A549 (cell line): Measurements from ENCODE around the gene PIBF1. TPM values are rescaled to one million over a fixed set of nuclear protein-coding genes. Genes with fewer than 3 reads are reported as not detected.
"Not testable (repeated sequence)": the region's sequence is repeated elsewhere in the genome, so short reads cannot be mapped to it uniquely, and the experiment has no call there.

Source experiments
- ATAC-seq, 2 experiments: fragments of 200-7000 bp in 1 of 2; fragments of >200 bp in 1 of 2; cut with Nextera tagmentation in 1 of 2; cut with Tn5 transposase in 1 of 2; 3 replicates each; pipeline versions ENCODE4 v1.8.0 to v1.9.1; 2018 to 2020; ENCODE audit warnings: mild to moderate bottlenecking in 1 of 2, moderate library complexity in 1 of 2
- CTCF ChIA-PET: fragments of 300-600 bp; sonication (Branson Sonifier 250); formaldehyde crosslinking; extraction: SDS; loops from one replicate; lab custom pipeline; 2021; ENCODE audit warnings: antibody characterized with exemption, inconsistent platforms; lab: Yijun Ruan, JAX
- POLR2A ChIA-PET: fragments of 350-600 bp; formaldehyde crosslinking; extraction: SDS; loops from one replicate; lab custom pipeline; 2021; ENCODE audit warnings: antibody characterized with exemption, inconsistent platforms; lab: Yijun Ruan, JAX
- DNase-seq, 2 experiments: peaks; one replicate each; pipeline versions ENCODE4 v3.0.0 to v3.0.0-alpha.2; 2011 to 2016; ENCODE audit warnings: low read depth in 1 of 2, low spot score in 1 of 2
- FAIRE-seq: peaks from 2 replicates; lab custom pipeline; 2011; peaks lifted over from hg19 to GRCh38; lab: Jason Lieb, UNC
- H3K27ac ChIP-seq, 2 experiments: fragments of >200 bp; sonication (Bioruptor Twin); formaldehyde crosslinking; 3 replicates each; pipeline ENCODE4 v1.5.1; 2016 to 2017
- H3K4me1 ChIP-seq: fragments of >200 bp; sonication (Bioruptor Twin); formaldehyde crosslinking; 3 replicates; pipeline ENCODE4 v1.6.1; 2016
- H3K4me2 ChIP-seq: fragments of >200 bp; sonication (Bioruptor Twin); formaldehyde crosslinking; 3 replicates; pipeline ENCODE4 v1.6.1; 2016
- H3K4me3 ChIP-seq: fragments of >200 bp; sonication (Bioruptor Twin); formaldehyde crosslinking; 3 replicates; pipeline ENCODE4 v1.5.1; 2016
- H3K9me3 ChIP-seq: fragments of >200 bp; sonication (Bioruptor Twin); formaldehyde crosslinking; 3 replicates; pipeline ENCODE4 v1.6.1; 2016
- CBX8 ChIP-seq: fragments of 200-600 bp; sonication (generic); IDR thresholded peaks from 2 replicates; pipeline ENCODE4 v1.6.1; 2016
- CEBPB ChIP-seq, 2 experiments: fragments of >200 bp in 1 of 2; sonication (Bioruptor Twin) in 1 of 2; formaldehyde crosslinking in 1 of 2; IDR thresholded peaks; 2 replicates each; pipeline ENCODE4 v1.6.1; 2012 to 2016
- EHMT2 ChIP-seq: fragments of 200-600 bp; sonication (generic); IDR thresholded peaks from 2 replicates; pipeline ENCODE4 v1.6.1; 2016; ENCODE audit warnings: antibody characterized with exemption, low read depth, mild to moderate bottlenecking, moderate library complexity
- FOSB ChIP-seq: fragments of 250-450 bp; sonication (Bioruptor Pico); IDR thresholded peaks from 2 replicates; pipeline ENCODE4 v1.5.0; 2020; ENCODE audit warnings: mild to moderate bottlenecking, moderate library complexity
- FOXS1 ChIP-seq: fragments of 250-450 bp; sonication (Bioruptor Pico); IDR thresholded peaks from 2 replicates; pipeline ENCODE4 v1.5.0; 2020; ENCODE audit warnings: mild to moderate bottlenecking, moderate library complexity
- HMGXB4 ChIP-seq: fragments of 250-450 bp; sonication (Bioruptor Pico); IDR thresholded peaks from 2 replicates; pipeline ENCODE4 v1.5.0; 2021; ENCODE audit warnings: mild to moderate bottlenecking, moderate library complexity, borderline replicate concordance
- HOXB5 ChIP-seq: fragments of 250-450 bp; sonication (Bioruptor Pico); IDR thresholded peaks from 2 replicates; pipeline ENCODE4 v1.5.0; 2020; ENCODE audit warnings: mild to moderate bottlenecking, moderate library complexity
- JUNB ChIP-seq: fragments of >200 bp; sonication (Bioruptor Twin); formaldehyde crosslinking; IDR thresholded peaks from 2 replicates; pipeline ENCODE4 v1.6.1; 2016
- KDM1A ChIP-seq: fragments of 200-600 bp; sonication (generic); IDR thresholded peaks from 2 replicates; pipeline ENCODE4 v1.6.1; 2016; ENCODE audit warnings: low read depth, mild to moderate bottlenecking
- MAZ ChIP-seq: fragments of 150-350 bp; IDR thresholded peaks from 2 replicates; pipeline ENCODE4 v1.6.1; 2014; ENCODE audit warnings: antibody characterized with exemption, low read depth, low read length, borderline replicate concordance
- NR3C1 ChIP-seq: fragments of >200 bp; sonication (Bioruptor Twin); formaldehyde crosslinking; IDR thresholded peaks from 3 replicates; pipeline ENCODE4 v1.6.1; 2017
- PHF8 ChIP-seq: fragments of 200-600 bp; sonication (generic); IDR thresholded peaks from 2 replicates; pipeline ENCODE4 v1.6.1; 2016; ENCODE audit warnings: low read depth, mild to moderate bottlenecking, antibody characterized with exemption, moderate library complexity, borderline replicate concordance
- RARB ChIP-seq: fragments of 250-450 bp; sonication (Bioruptor Pico); IDR thresholded peaks from 2 replicates; pipeline ENCODE4 v1.8.0; 2021; ENCODE audit warnings: mild to moderate bottlenecking, moderate library complexity
- RCOR1 ChIP-seq: fragments of 150-350 bp; IDR thresholded peaks from 2 replicates; pipeline ENCODE4 v1.6.1; 2014; ENCODE audit warnings: antibody characterized with exemption, low read length, low read depth
- RFX5 ChIP-seq: fragments of 450-650 bp; IDR thresholded peaks from 2 replicates; pipeline ENCODE4 v1.7.1; 2014; ENCODE audit warnings: antibody characterized with exemption, mild to moderate bottlenecking, moderate library complexity
- SMC3 ChIP-seq: fragments of >200 bp; sonication (Bioruptor Twin); formaldehyde crosslinking; IDR thresholded peaks from 3 replicates; pipeline ENCODE4 v1.6.1; 2018; ENCODE audit warnings: inconsistent platforms
- TFCP2L1 ChIP-seq: fragments of 250-450 bp; sonication (Bioruptor Pico); IDR thresholded peaks from 2 replicates; pipeline ENCODE4 v1.5.0; 2021; ENCODE audit warnings: mild to moderate bottlenecking
- TP53 ChIP-seq: fragments of 250-450 bp; sonication (Bioruptor Pico); IDR thresholded peaks from 2 replicates; pipeline ENCODE4 v1.5.0; 2021; ENCODE audit warnings: mild to moderate bottlenecking, moderate library complexity
- ZFP36 ChIP-seq: fragments of 450-650 bp; IDR thresholded peaks from 2 replicates; pipeline ENCODE4 v1.6.1; 2014; ENCODE audit warnings: borderline replicate concordance; ENCODE audit not compliant: partially characterized antibody
- ZNF302 ChIP-seq: fragments of 250-450 bp; sonication (Bioruptor Pico); IDR thresholded peaks from 2 replicates; pipeline ENCODE4 v1.9.0; 2021; ENCODE audit warnings: inconsistent platforms, mild to moderate bottlenecking, moderate library complexity
- WGBS: methylation state at CpG from one replicate; pipeline ENCODE4 v1.1.6; 2017; ENCODE audit errors: missing lambda C conversion rate; 5-methylcytosine and 5-hydroxymethylcytosine counted together
- polyA plus RNA-seq, 4 experiments: library from polyadenylated mRNA; depleted of rRNA in 3 of 4; stranded (reverse); fragments of >200 nt; fragmentation: RNase III in 1 of 4; extraction: RNeasy Plus Mini Kit Qiagen cat#74134 plus additional on column Dnase treatment in 1 of 4; gene quantifications; 2 replicates in 3 of 4; 3 replicates in 1 of 4; pipeline ENCODE4 v1.2.3, GENCODE V29; 2011 to 2017
- TF ChIP-seq, protein P1 (sequence below): IDR thresholded peaks from 2 replicates; pipeline ENCODE4 v1.6.1; 2012
- TF ChIP-seq, protein P2 (sequence below): fragments of >200 bp; sonication (Bioruptor Twin); formaldehyde crosslinking; IDR thresholded peaks from 3 replicates; pipeline ENCODE4 v1.6.1; 2016

The PIBF1 gene
- polyA plus RNA-seq, 2 of the 4 experiments (the other 2 are of a cell fraction), result 5.0 to 10.6 TPM

DNA sequence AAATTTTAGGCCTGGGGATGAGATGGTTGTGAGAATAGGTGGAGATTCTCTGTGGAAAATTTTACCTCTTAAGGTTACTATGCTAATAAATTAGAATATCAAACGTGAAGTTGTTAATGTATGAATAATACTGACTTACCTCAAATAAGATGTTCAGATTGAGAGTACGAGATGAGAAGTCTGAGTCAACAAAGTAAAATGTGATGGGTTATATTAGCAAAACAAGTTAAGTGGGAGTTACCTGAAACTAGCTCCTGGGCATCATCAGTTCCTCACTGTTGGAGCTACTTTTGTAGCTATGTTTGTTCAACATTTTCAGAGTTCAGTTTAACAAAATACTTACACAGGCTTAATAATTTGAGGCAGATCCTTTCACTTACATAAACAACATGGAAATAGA is 108.6 kb downstream of the PIBF1 start:
- ChIA-PET POLR2A (no interaction called here), CTCF (no interaction called here)
- ATAC-seq, result no peak
- 0 out of 3 replicates have a peak, but pooled peaks cover 5% of the 10 kb centered on the region for H3K4me1 ChIP-seq
- TF ChIP-seq RARB (no peak), KDM1A (no peak), SMC3 (no peak), JUNB (no peak), FOSB (CRISPR knock-in tag) (no peak), PHF8 (no peak), HOXB5 (CRISPR knock-in tag) (no peak), CEBPB (IDR thresholded peaks at IDR 0.05) (no peak), NR3C1 (no peak), RFX5 (no peak), TFCP2L1 (CRISPR knock-in tag) (no peak), HMGXB4 (no peak), EHMT2 (no peak), FOXS1 (CRISPR knock-in tag) (no peak), MAZ (no peak), CBX8 (no peak)
- TF ChIP-seq, protein P1, sequence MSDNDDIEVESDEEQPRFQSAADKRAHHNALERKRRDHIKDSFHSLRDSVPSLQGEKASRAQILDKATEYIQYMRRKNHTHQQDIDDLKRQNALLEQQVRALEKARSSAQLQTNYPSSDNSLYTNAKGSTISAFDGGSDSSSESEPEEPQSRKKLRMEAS, result no peak
- TF ChIP-seq, protein P2, sequence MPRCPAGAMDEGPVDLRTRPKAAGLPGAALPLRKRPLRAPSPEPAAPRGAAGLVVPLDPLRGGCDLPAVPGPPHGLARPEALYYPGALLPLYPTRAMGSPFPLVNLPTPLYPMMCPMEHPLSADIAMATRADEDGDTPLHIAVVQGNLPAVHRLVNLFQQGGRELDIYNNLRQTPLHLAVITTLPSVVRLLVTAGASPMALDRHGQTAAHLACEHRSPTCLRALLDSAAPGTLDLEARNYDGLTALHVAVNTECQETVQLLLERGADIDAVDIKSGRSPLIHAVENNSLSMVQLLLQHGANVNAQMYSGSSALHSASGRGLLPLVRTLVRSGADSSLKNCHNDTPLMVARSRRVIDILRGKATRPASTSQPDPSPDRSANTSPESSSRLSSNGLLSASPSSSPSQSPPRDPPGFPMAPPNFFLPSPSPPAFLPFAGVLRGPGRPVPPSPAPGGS, result no peak
- WGBS, result 74% methylated on average over 2 of the region's 2 CpGs
- H3K4me3 ChIP-seq, result no peak overlapping the region
- no peak for DNase-seq
- no peak overlapping the region for H3K4me2 ChIP-seq
- no peak overlapping the region for H3K27ac ChIP-seq
- no peak for FAIRE-seq
- peaks cover under 1% of the 10 kb centered on the region; the same call in 1 of the 3 replicates for H3K9me3 ChIP-seq

GRCh38 chr13:72891423-72891822 is 109.5 kb downstream of the PIBF1 start:
- 0 out of 3 replicates have a peak, but pooled peaks cover 5% of the 10 kb centered on the region for H3K4me1 ChIP-seq
- no peak overlapping the region for H3K4me3 ChIP-seq
- CTCF ChIA-PET, result no interaction called here
- ATAC-seq, result no peak
- POLR2A ChIA-PET, result no interaction called here
- TF ChIP-seq FOSB (CRISPR knock-in tag) (no peak), TP53 (CRISPR knock-in tag) (no peak), ZFP36 (no peak)
- TF ChIP-seq, all 56 proteins: peak for 0
- FAIRE-seq, result no peak
- H3K4me2 ChIP-seq, result no peak overlapping the region
- peaks cover 9% of the 10 kb centered on the region for H3K9me3 ChIP-seq
- no peak for DNase-seq
- WGBS, result 86% methylated on average over 3 of the region's 3 CpGs
- no peak overlapping the region for H3K27ac ChIP-seq

- no peak for DNase-seq
- peaks cover 13% of the 10 kb centered on the region for H3K9me3 ChIP-seq
- ATAC-seq, result no peak
- WGBS, result 95% methylated on average over 4 of the region's 4 CpGs
- ChIA-PET POLR2A (no interaction called here), CTCF (no interaction called here)
- H3K27ac ChIP-seq, result no peak overlapping the region
- no peak for FAIRE-seq
- TF ChIP-seq TFCP2L1 (CRISPR knock-in tag) (no peak), ZNF302 (CRISPR knock-in tag) (no peak), NR3C1 (no peak), RCOR1 (no peak)
- TF ChIP-seq, protein P1, result no peak
- no peak overlapping the region for H3K4me2 ChIP-seq
- H3K4me1 ChIP-seq, result no peaks in the 10 kb centered on the region
- H3K4me3 ChIP-seq, result no peak overlapping the region
Observed at GRCh38 chr13:72896869-72897268, 114.9 kb downstream of the PIBF1 start.

GRCh38 chr13:72901546-72901945 is 119.6 kb downstream of the PIBF1 start:
- 95% methylated on average over 7 of the region's 7 CpGs for WGBS
- H3K27ac ChIP-seq, H3K4me2 ChIP-seq, DNase-seq, ATAC-seq, H3K4me1 ChIP-seq, H3K4me3 ChIP-seq, POLR2A ChIA-PET, H3K9me3 ChIP-seq, CTCF ChIA-PET, FAIRE-seq: not testable (repeated sequence)
